Measurements from ENCODE around the gene IRX1.

Gene IRX1

DNA sequence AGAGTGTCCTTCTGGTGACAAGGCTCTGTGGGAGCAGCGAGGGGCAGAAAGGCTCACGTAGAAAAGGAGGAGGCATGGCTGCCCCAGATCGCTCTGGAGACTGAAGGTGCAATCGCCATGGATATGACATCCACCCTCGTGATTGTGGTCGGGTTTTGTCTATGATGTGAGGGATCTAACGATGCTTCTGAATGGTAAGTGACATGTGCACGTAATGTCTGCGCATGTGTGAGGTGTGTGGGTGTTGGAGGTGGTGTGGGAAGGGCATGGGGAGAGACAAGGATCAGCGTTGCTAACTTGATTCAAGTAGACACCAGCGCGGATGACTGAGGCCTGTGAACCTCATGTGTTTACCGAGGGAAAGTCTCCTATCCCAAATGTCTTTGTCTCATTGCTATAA, 20.2 kb downstream of the IRX1 start:
- FAIRE-seq = no peak
- TF ChIP-seq POLR2AphosphoS5 (IDR thresholded peaks at IDR 0.05; ENCODE audit: low read depth, low read length) = no peak
- TF ChIP-seq POLR2A (IDR thresholded peaks at IDR 0.05; ENCODE audit: low read depth, low read length) = no peak
- no peak for TF ChIP-seq TAF1 (IDR thresholded peaks at IDR 0.05; ENCODE audit: borderline replicate concordance, low read depth, low read length)
- no peak for DNase-seq (ENCODE audit: insufficient read length)

DNA sequence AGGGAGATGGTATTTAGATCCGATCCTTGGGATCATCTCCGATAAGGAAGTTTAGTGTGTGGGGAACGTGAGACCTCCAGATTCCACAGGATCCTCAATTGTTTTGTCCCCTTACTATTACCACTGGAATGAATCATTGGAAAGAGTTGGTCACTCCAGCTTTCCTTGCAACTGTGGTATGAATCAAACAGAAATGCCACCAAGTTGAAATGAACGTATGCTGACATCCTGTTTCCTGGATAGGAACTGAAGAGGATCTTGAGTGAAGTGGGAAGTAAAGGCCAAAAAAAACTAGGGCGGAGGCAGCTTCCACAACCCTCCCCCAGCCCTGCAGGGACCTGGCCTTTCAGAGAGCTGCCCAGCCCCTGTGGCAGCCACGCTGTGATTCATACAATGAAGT, 23.9 kb downstream of the IRX1 start:
- no peak for FAIRE-seq

DNA sequence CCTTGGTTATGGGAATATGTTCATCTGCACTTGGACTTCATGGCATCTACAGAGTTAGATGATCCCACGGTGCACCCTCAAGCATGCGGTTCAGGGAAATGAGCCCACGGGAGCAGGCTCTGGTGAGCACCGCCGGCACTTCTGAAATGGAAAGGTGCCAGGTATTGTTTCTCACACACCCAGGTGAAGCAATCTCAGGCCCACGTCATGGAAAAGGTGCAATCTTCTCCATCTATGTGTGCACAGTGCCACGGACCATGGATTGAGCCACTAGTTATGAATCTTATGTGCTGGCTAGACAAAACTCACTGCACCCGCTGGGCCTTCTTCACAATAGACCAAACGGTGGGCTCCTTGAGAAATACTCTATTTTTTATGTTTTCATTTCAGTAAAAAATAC, 27.3 kb downstream of the IRX1 start:
- TF ChIP-seq POLR2AphosphoS5 (IDR thresholded peaks at IDR 0.05; ENCODE audit: low read depth, low read length) = no peak
- TF ChIP-seq TAF1 (IDR thresholded peaks at IDR 0.05; ENCODE audit: borderline replicate concordance, low read depth, low read length) = no peak
- TF ChIP-seq POLR2A (IDR thresholded peaks at IDR 0.05; ENCODE audit: low read depth, low read length) = no peak
- FAIRE-seq (no peak), DNase-seq (ENCODE audit: insufficient read length) (no peak)

More for the DNA sequence above, 23.9 kb downstream of the IRX1 start:
- TF ChIP-seq POLR2A (IDR thresholded peaks at IDR 0.05; ENCODE audit: low read depth, low read length) = no peak
- TF ChIP-seq TAF1 (IDR thresholded peaks at IDR 0.05; ENCODE audit: borderline replicate concordance, low read depth, low read length) = no peak
- no peak for TF ChIP-seq POLR2AphosphoS5 (IDR thresholded peaks at IDR 0.05; ENCODE audit: low read depth, low read length)
- DNase-seq (ENCODE audit: insufficient read length) = no peak

DNA sequence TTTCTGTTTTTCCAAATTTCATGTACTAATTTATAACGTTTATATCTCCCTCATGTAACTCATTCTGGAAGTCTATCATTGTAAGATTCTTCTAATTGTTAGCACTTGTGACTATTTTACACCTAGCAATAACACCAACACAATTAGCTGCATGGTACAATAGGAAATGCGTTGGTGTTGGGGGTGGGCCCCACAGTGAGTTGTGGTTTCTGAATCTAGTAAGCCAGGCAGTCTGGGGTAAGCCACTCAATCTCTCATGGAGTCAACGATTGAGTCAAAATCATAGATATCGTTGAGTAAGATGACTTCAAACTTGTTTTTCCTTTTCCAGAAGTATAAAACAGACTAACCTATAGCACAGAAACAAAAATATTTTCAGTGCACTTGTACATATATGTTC, 30.0 kb downstream of the IRX1 start:
- DNase-seq (ENCODE audit: insufficient read length) = no peak
- no peak for TF ChIP-seq TAF1 (IDR thresholded peaks at IDR 0.05; ENCODE audit: borderline replicate concordance, low read depth, low read length)
- TF ChIP-seq POLR2AphosphoS5 (IDR thresholded peaks at IDR 0.05; ENCODE audit: low read depth, low read length) = no peak
- no peak for FAIRE-seq

DNA sequence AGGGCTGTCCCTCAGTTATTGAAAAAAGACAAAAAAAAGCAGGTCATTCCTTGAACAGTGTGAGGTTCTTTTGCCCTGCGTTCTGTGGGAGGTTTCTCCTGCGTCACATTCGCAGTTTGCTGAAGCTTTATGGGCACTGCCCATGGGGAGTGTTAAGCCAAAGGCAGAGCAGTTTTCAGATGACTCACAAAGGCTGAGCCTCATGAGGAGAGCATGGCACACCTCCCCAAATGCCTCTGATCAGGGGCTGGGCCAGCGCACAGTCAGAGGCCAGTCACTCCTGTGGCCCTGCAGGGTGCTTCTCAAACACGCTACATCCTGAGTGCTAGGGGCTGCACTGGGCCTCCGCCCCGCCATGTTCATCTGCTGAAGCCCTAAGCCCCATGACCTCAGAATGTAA, 38.4 kb downstream of the IRX1 start:
- DNase-seq (ENCODE audit: insufficient read length) = no peak
- no peak for FAIRE-seq
- TF ChIP-seq TAF1 (IDR thresholded peaks at IDR 0.05; ENCODE audit: borderline replicate concordance, low read depth, low read length) = no peak
- TF ChIP-seq POLR2AphosphoS5 (IDR thresholded peaks at IDR 0.05; ENCODE audit: low read depth, low read length) = no peak
- TF ChIP-seq POLR2A (IDR thresholded peaks at IDR 0.05; ENCODE audit: low read depth, low read length) = no peak

DNA sequence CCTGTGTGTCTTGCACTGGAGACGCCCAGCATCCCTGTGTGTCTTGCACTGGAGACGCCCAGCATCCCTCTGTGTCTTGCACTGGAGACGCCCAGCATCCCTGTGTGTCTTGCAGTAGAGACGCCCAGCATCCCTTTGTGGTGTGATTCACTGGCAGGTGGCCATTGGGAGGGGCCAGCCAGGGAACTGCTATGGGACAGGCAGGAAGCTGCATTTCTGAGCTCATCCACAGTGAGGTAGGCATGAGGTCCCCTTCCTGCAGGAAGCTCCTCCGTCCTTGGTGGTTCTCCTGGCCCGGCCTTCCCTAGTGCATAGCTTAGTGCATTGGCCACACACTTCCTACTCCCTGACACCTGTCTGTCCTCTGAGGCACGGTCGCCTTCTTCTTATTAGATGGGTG, 43.5 kb downstream of the IRX1 start:
- TF ChIP-seq POLR2A (IDR thresholded peaks at IDR 0.05; ENCODE audit: low read depth, low read length) (no peak), POLR2AphosphoS5 (IDR thresholded peaks at IDR 0.05; ENCODE audit: low read depth, low read length) (no peak), TAF1 (IDR thresholded peaks at IDR 0.05; ENCODE audit: borderline replicate concordance, low read depth, low read length) (no peak)
- FAIRE-seq = no peak
- no peak for DNase-seq (ENCODE audit: insufficient read length)

DNA sequence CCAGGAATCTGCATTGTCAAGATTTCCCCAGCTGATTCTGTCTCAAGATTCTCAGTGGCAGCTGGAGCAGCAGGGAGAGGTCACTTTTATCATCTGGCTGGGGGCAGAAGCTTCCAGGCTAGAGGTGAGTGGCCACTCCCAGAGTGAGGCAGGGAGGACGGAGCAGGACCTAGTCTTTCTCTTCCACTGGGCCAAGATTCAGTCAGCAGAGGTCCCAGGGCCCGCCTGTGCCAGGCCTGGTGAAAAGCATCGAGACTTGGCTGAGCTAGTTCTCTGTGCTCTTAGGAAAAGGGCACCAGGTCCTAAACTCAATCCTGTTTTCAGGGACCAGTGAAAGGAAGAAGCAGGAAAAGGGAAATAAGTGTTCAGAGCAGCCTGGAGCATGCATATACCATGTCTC, 46.6 kb downstream of the IRX1 start:
- no peak for TF ChIP-seq TAF1 (IDR thresholded peaks at IDR 0.05; ENCODE audit: borderline replicate concordance, low read depth, low read length)
- TF ChIP-seq POLR2AphosphoS5 (IDR thresholded peaks at IDR 0.05; ENCODE audit: low read depth, low read length) = no peak
- no peak for TF ChIP-seq POLR2A (IDR thresholded peaks at IDR 0.05; ENCODE audit: low read depth, low read length)
- DNase-seq (ENCODE audit: insufficient read length) (no peak), FAIRE-seq (no peak)

DNA sequence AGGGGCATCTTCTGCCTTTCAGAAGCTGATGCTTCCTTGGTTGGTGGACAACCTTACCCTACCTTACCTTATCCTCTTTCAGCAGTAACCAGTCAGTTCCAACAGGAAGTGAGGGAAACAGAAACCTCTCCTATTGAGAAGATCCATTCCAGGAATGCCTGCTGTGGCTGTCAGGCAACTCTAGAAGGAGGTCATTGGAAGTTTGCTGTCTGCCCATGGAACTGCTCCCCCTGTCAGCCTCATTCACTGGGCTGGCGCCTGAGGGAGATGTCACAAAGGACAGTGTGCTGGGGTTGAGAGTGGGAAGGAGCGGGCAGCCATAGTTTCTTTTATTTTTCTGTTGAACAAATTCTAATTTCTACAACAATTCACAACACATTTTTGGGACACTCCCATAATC, 54.7 kb downstream of the IRX1 start:
- DNase-seq (ENCODE audit: insufficient read length) (no peak), FAIRE-seq (no peak)
- TF ChIP-seq POLR2A (IDR thresholded peaks at IDR 0.05; ENCODE audit: low read depth, low read length) (no peak), TAF1 (IDR thresholded peaks at IDR 0.05; ENCODE audit: borderline replicate concordance, low read depth, low read length) (no peak), POLR2AphosphoS5 (IDR thresholded peaks at IDR 0.05; ENCODE audit: low read depth, low read length) (no peak)

DNA sequence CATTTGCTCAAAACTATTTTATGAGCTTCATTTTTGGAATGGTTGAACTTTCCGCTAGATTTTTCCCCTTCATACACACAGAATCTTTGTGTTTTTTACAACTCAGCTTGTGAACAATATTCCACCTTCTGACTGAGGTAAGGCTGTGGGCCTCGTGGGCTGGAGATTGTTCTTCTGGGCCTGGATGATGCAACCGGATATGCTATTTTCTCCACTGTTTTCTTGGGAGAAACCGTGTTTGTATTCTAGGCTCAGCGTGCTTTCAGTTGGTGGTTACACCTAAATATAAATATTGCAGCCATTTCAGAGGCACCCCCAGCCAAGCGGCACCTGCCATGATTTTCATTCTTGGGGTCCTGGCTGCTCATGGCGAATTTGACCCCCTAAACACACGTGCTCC, 55.2 kb downstream of the IRX1 start:
- DNase-seq (ENCODE audit: insufficient read length) (no peak), FAIRE-seq (no peak)
- TF ChIP-seq POLR2A (IDR thresholded peaks at IDR 0.05; ENCODE audit: low read depth, low read length) = no peak
- no peak for TF ChIP-seq TAF1 (IDR thresholded peaks at IDR 0.05; ENCODE audit: borderline replicate concordance, low read depth, low read length)
- TF ChIP-seq POLR2AphosphoS5 (IDR thresholded peaks at IDR 0.05; ENCODE audit: low read depth, low read length) = no peak
